Kidney tubule cell (primary cell): ENCODE measurements around the gene LONRF2.
A peak's percentile ranks its signal among the peaks of the same experiment; 100 is the strongest.
"Not testable (repeated sequence)": the region's sequence is repeated elsewhere in the genome, so short reads cannot be mapped to it uniquely, and the experiment has no call there.

Experiments
- DNase-seq: peaks from one replicate; pipeline ENCODE4 v3.0.0-alpha.2; 2018; ENCODE audit warnings: low spot score

The LONRF2 gene

GRCh38 chr2:100254646-100255210 is 67.6 kb downstream of the LONRF2 start:
- no peak for DNase-seq

DNA sequence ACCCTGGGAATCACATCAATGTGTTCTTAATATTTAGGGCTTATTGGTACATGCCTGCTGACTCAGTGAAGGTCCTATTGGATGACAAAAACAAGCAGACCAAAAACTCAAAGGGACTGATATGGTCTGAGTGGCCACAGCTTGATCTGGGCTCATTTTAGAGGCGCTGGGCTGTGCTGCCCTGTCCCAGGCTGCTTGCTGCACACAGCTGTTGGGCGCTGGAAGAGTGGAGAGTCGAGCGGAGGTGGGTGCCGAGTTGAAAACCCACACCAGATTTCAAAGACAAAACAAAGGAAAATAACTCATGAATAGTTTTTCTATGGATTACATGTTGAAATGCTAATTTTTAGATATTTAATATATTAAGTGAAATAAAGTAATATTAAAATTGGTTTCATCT is 68.5 kb downstream of the LONRF2 start:
- DNase-seq, result no peak

- DNase-seq, result peak; percentile 75
Measured at GRCh38 chr2:100252811-100253698, 69.2 kb downstream of the LONRF2 start.

DNA sequence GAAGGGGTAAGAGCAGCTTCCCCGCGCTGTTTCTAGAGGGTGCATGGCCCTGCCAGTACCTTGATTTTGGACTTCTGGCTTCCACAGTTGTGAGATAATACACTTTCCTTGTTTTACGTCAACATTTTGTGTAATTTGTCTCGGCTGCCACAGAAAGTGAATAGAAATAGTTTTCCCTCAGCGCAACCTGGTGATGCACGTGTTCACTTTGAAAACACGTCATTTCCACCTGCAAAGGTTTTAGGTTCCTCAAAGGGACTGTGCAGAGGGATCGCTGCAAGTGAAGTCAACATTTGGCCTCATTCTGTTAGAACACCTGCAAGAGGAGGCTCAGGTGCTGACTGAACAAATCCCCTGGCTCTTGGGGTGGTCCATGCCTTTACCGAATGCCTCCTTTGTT is 71.7 kb downstream of the LONRF2 start:
- no peak for DNase-seq

DNA sequence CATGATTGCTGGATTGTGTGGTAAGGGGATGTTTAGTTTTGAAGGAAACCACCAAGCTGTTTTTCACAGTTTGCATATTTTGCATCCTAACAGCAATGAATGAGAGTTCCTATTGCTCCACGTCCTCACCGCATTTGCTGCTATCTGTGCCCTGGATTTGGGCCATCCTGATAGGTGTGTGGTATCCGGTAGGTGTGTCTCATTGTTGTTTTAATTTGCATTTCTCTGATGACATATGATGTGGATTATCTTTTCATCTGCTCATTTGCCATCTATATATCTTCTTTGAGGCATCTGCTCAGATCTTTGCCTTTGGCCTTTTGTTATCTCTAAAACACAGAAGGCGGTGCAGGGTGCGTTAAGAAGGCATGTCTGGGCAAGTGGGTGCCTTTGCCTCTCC is 73.3 kb downstream of the LONRF2 start:
- DNase-seq, result no peak

- not testable (repeated sequence) for DNase-seq
Measured at GRCh38 chr2:100248556-100248955, 73.7 kb downstream of the LONRF2 start.

DNA sequence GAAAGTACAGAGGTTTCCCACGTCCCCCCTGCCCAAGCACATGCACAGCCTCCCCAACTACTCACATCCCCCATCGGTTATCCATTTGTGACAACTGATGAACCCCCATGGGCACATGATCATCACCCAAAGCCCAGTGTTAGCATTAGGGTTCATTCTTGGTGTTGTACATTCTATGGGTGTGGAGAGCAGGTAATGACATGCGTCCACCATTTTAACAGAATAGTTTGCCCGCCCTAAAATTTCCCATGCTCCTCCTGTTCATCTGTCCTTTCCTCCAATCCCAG is 74.3 kb downstream of the LONRF2 start:
- no peak for DNase-seq

DNA sequence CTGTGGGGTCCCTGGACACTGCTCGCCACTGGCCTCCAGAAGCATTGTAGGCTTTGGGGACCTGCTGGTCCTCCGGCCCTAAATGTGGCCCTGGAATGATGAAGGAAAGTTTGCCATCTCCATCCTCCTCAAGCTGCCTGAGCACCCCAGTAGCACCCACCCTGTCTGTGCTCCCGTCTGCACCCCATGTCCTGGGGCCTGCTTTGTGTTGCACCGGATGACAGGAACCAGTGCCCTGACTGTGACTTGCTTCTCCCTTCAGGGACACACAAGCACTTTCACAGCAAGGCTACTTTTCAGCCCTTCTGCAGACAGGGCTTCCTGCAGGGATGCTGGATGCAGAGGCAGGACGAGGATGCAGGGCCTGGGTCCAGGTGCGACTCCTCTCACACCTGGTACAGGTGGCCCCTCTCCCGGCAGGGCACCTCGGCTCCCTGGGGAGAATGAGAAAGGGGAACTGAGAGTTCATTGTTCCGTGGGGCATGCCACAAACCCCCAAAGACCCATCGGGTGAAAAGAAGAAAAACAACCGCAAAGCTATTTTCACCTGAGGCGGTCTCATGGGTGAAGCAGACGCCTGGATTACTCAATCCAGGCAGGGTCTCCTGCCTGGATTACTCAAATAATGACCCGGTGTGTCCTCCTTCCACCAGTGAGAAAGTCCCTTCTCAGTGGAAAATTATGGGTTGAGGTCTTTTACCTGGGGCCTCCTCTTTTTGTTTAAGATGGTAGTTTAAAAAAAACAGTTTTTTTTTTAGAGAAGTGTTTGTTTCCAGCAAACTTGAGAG is 74.9 kb downstream of the LONRF2 start:
- DNase-seq, result no peak

- peak; percentile 10 for DNase-seq
Measured at GRCh38 chr2:100246163-100247145, 75.8 kb downstream of the LONRF2 start.

DNA sequence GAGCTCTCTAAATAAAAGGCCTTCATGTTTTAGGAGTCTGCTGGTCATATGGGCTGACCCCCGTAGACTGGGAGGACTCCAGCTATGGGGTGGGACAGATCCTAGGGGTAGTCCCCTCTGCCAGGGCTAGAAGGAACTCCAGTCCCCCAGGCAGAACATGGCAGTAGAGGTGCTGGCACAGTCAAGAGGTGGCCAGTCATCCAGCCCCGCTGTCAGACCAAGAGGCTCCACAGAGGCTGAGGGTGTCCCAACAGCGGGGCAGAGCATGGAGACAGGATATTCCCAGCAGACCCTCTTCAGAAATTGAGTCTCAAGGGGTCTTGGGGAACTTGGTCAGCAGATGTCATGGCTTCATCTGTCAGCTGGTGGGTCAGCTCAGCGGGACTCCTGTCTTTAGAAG is 76.6 kb downstream of the LONRF2 start:
- DNase-seq, result no peak

DNA sequence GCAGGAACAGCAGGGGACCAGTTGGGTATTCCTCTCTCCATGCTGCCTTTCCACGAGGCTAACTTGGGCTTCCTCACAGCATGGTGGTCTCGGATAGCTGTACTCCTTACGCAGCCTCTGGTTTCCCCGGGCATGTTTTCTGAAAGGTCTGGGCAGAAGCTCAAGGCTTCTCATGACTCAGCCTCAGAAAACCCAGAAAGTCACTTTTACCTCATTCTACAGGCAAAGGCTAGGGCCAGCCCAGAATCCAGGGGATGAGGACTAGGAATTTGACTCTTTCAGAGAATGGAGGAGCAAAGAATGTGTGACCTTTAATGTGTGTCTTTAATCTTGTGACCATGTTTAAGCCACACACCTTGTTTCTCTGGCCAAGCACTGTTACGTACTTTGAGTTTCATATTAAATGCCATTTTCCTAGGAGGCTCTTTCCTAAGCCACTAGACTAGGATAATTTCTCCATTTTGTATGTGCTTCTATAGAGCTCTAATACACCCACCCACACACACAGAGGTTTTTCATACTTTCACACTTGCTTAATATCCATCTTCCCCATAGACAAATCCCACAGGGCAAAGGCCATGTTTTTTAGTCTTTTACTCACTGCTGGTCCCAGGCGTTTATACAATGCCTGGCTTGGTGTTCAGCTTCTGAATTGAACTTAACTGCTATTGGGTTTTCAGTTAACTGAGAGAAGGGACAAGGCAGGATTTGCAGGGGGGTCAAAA is 77.3 kb downstream of the LONRF2 start:
- DNase-seq, result no peak

- DNase-seq, result no peak
Measured at GRCh38 chr2:100243631-100244030, 78.7 kb downstream of the LONRF2 start.

- DNase-seq, result peak; percentile 69
Measured at GRCh38 chr2:100242891-100243619, 79.2 kb downstream of the LONRF2 start.

DNA sequence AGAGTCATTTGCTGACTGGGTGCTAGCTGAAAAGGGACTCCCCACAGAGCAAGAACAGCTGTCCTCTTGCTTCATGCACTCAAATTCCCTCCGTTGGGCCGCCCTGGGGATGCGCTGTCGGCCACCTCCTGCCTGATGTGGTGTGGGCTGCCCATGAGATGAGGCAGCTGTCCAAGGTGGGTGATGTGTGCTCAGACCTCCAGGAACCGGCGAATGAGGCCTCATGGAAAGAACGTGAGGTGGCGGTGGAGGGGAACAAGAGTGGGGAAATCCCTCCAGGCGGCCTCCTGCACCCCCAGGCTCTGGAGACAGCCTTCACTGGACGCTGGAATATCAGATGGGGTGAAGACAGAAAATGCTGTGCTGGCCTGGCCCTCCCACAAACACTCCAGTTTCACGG is 79.8 kb downstream of the LONRF2 start:
- no peak for DNase-seq

- no peak for DNase-seq
Measured at GRCh38 chr2:100241236-100241635, 81.1 kb downstream of the LONRF2 start.

DNA sequence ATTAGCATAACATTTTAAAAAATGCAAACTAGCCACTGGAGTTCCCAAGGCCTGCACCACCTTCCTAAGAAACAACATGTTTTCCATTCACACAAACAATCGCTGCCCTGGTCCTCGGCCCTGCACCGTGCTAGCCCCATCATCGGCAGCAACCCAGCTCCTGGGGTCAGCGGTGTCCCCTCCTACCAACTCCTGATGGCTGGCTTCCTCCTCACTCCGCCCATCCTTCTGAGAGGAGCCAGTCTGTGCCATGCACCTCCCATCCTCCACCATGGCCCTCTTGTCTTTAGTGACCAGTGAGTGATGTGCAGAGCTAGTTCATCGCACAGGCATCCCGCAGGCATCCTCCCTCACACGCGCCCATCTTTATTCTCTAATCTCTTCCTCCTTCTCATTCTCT is 81.9 kb downstream of the LONRF2 start:
- peak; percentile 25 for DNase-seq

DNA sequence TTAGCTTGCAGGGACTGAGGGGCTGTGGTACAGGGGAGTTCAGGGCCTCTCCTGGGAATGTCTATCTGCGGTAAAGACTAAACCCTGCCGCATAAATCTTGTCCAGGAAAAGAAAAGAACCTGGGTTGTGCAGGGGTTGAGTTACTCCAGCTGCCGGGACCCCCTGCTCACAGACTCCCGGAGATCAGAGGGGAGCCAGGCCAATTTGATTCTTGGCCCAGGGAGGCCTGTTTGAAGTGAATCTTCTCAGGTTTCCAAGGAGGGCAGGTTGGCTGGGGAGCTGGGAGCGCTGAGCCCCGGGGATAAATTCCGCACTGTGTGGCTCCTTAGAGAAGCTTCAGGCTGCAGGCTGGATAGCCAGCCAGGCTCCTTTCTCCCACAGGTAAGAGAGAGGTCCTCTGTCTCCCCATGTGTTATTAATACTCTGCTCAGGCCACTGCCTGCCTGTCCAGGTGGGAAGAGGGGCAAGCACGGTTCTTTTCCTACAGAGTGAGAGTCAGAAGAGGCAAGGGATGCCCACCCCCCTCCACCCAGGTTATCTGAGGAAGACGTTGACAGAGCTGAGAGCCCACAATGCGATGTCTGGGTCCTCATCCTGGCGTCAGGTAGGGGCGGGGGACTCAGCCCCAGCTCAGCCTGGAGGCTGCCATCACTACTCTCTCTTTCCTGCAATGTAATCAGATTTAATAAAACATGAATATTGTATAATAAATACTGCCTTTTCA is 82.7 kb downstream of the LONRF2 start:
- DNase-seq, result no peak

GRCh38 chr2:100238471-100238870 is 83.8 kb downstream of the LONRF2 start:
- DNase-seq, result no peak

DNA sequence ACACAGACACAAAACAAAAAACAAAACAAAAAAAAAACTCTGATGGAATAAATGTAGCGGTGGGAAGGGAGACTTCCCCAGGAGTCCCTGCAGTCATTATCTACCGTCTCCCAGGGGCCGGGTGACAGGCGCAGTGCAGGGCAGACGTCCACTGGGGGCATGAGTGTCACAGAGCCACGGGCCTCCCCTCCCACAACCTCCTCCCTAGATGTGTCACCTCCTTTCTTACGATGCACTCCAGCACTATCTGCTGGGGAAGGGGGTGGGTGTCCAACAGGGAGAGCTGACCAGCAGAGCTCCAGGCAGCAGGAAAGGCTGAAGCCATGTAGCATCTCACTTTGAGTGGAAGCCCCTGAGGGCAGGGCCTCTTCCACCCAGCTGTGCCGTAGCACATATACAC is 84.5 kb downstream of the LONRF2 start:
- no peak for DNase-seq

DNA sequence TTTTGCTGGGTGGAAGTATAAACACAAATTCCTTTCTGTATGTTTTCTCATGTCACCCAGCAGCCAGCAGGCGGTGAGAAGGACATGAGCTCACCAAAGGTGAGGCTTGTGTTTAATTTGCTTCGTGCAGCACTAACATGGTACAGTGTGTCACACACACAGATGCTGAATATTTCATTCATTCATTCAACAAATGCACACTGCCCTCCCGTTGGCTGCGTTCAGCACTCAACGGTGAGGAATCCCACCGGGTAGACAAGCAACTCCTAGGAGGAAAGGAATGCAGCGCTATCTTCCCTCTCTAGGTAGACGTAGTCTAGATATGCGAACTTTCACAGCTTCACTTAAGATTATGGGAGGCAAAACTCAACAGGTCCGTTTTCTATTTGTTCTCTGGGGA is 85.1 kb downstream of the LONRF2 start:
- no peak for DNase-seq
